Measurements from ENCODE around the gene NME1.

The NME1 gene

GRCh38 chr17:51124640-51125503, 28.5 kb upstream of the NME1 start:
- no peaks in the 10 kb centered on the region for H3K36me3 ChIP-seq
- H3K9me3 ChIP-seq (ENCODE audit: severe bottlenecking): no peaks in the 10 kb centered on the region
- TF ChIP-seq CTCF (IDR thresholded peaks at IDR 0.05; ENCODE audit: low read depth, low read length): no peak
- H3K27ac ChIP-seq: no peak overlapping the region
- no peak for DNase-seq
- no peaks in the 10 kb centered on the region for H3K27me3 ChIP-seq (ENCODE audit: insufficient read depth, low read depth, severe bottlenecking)
- no peak overlapping the region for H3K4me3 ChIP-seq (ENCODE audit: low read depth, low read length)

GRCh38 chr17:51128076-51128475, 25.3 kb upstream of the NME1 start:
- H3K36me3 ChIP-seq: no peaks in the 10 kb centered on the region
- H3K4me3 ChIP-seq (ENCODE audit: low read depth, low read length): no peak overlapping the region
- no peaks in the 10 kb centered on the region for H3K9me3 ChIP-seq (ENCODE audit: severe bottlenecking)
- TF ChIP-seq CTCF (IDR thresholded peaks at IDR 0.05; ENCODE audit: low read depth, low read length): no peak
- H3K27me3 ChIP-seq (ENCODE audit: insufficient read depth, low read depth, severe bottlenecking): no peaks in the 10 kb centered on the region
- DNase-seq: no peak
- no peak overlapping the region for H3K27ac ChIP-seq

GRCh38 chr17:51132964-51133319, 20.4 kb upstream of the NME1 start:
- Histone ChIP-seq H3K4me3 (ENCODE audit: low read depth, low read length) (no peak overlapping the region), H3K27ac (no peak overlapping the region), H3K9me3 (ENCODE audit: severe bottlenecking) (no peaks in the 10 kb centered on the region), H3K27me3 (ENCODE audit: insufficient read depth, low read depth, severe bottlenecking) (no peaks in the 10 kb centered on the region), H3K36me3 (no peaks in the 10 kb centered on the region)
- DNase-seq: no peak
- TF ChIP-seq CTCF (IDR thresholded peaks at IDR 0.05; ENCODE audit: low read depth, low read length): no peak

- Histone ChIP-seq H3K9me3 (ENCODE audit: severe bottlenecking) (no peaks in the 10 kb centered on the region), H3K36me3 (no peaks in the 10 kb centered on the region), H3K27ac (no peak overlapping the region), H3K27me3 (ENCODE audit: insufficient read depth, low read depth, severe bottlenecking) (no peaks in the 10 kb centered on the region), H3K4me3 (ENCODE audit: low read depth, low read length) (no peak overlapping the region)
- DNase-seq: no peak
- no peak for TF ChIP-seq CTCF (IDR thresholded peaks at IDR 0.05; ENCODE audit: low read depth, low read length)
These were observed 20.0 kb upstream of the NME1 start for GRCh38 chr17:51133365-51133764.

- TF ChIP-seq CTCF (IDR thresholded peaks at IDR 0.05; ENCODE audit: low read depth, low read length): no peak
- H3K27ac ChIP-seq: no peak overlapping the region
- H3K4me3 ChIP-seq (ENCODE audit: low read depth, low read length): no peak overlapping the region
- DNase-seq: no peak
- H3K36me3 ChIP-seq: no peaks in the 10 kb centered on the region
- no peaks in the 10 kb centered on the region for H3K27me3 ChIP-seq (ENCODE audit: insufficient read depth, low read depth, severe bottlenecking)
- no peaks in the 10 kb centered on the region for H3K9me3 ChIP-seq (ENCODE audit: severe bottlenecking)
These were observed 17.4 kb upstream of the NME1 start for GRCh38 chr17:51135956-51136355.

- Histone ChIP-seq H3K27ac (no peak overlapping the region), H3K36me3 (no peaks in the 10 kb centered on the region), H3K4me3 (ENCODE audit: low read depth, low read length) (no peak overlapping the region), H3K27me3 (ENCODE audit: insufficient read depth, low read depth, severe bottlenecking) (no peaks in the 10 kb centered on the region), H3K9me3 (ENCODE audit: severe bottlenecking) (no peaks in the 10 kb centered on the region)
- no peak for DNase-seq
- no peak for TF ChIP-seq CTCF (IDR thresholded peaks at IDR 0.05; ENCODE audit: low read depth, low read length)
These were observed 10.8 kb upstream of the NME1 start for GRCh38 chr17:51142597-51142996.

Data from WERI-Rb-1 (cell line).